Mesenchymal stem cell (in vitro differentiated cells and primary cell): ENCODE data around the gene TRPC4AP.

Experiments
- DNase-seq: peaks from one replicate; pipeline ENCODE4 v3.0.0-alpha.2; 2013
- H2AFZ ChIP-seq: one replicate; pipeline ENCODE4 v1.6.1; 2013; ENCODE audit warnings: low read depth, mild to moderate bottlenecking, control low read depth, inconsistent platforms, low read length, moderate library complexity
- H2AK5ac ChIP-seq: 2 replicates; pipeline ENCODE4 v1.6.1; 2013; ENCODE audit warnings: low read length, moderate library complexity, mild to moderate bottlenecking, inconsistent platforms; ENCODE audit not compliant: severe bottlenecking
- H2BK120ac ChIP-seq: one replicate; pipeline ENCODE4 v1.6.1; 2013; ENCODE audit warnings: low read depth, mild to moderate bottlenecking, inconsistent platforms, low read length, moderate library complexity
- H2BK12ac ChIP-seq, 2 experiments: one replicate each; pipeline ENCODE4 v1.6.1; 2013; ENCODE audit warnings: inconsistent platforms in 2 of 2, low read length in 2 of 2, mild to moderate bottlenecking in 2 of 2, moderate library complexity in 2 of 2, control low read depth in 1 of 2
- H2BK15ac ChIP-seq: one replicate; pipeline ENCODE4 v1.6.1; 2013; ENCODE audit warnings: mild to moderate bottlenecking, low read depth, inconsistent platforms; ENCODE audit not compliant: poor library complexity, severe bottlenecking
- H2BK5ac ChIP-seq: 2 replicates; pipeline ENCODE4 v1.6.1; 2013; ENCODE audit warnings: low read depth, mild to moderate bottlenecking, low read length, control low read depth, inconsistent platforms; ENCODE audit not compliant: poor library complexity, severe bottlenecking
- H3K14ac ChIP-seq, 2 experiments: one replicate each; pipeline ENCODE4 v1.6.1; 2013; ENCODE audit warnings: inconsistent platforms in 2 of 2, low read length in 2 of 2, control low read depth in 1 of 2, mild to moderate bottlenecking in 1 of 2, moderate library complexity in 1 of 2
- H3K18ac ChIP-seq, 2 experiments: one replicate each; pipeline ENCODE4 v1.6.1; 2013; ENCODE audit warnings: inconsistent platforms in 2 of 2, low read length in 2 of 2, control low read depth in 1 of 2, low read depth in 1 of 2, mild to moderate bottlenecking in 1 of 2
- H3K23ac ChIP-seq, 2 experiments: one replicate each; pipeline ENCODE4 v1.6.1; 2013; ENCODE audit warnings: inconsistent platforms in 2 of 2, low read length in 2 of 2, mild to moderate bottlenecking in 2 of 2, moderate library complexity in 2 of 2, control low read depth in 1 of 2
- H3K27ac ChIP-seq: 2 replicates; pipeline ENCODE4 v1.5.1; 2013; ENCODE audit warnings: mild to moderate bottlenecking, moderate library complexity, low read length, control low read depth, inconsistent platforms; ENCODE audit not compliant: poor library complexity, severe bottlenecking
- H3K27me3 ChIP-seq, 2 experiments: 2 replicates each; pipeline versions ENCODE4 v1.6.1 to v1.7.0; 2013; ENCODE audit warnings: low read length in 2 of 2, mild to moderate bottlenecking in 2 of 2, moderate library complexity in 2 of 2, control low read depth in 1 of 2, inconsistent platforms in 1 of 2; ENCODE audit not compliant: control insufficient read depth in 1 of 2, insufficient read depth in 1 of 2
- H3K36me3 ChIP-seq, 2 experiments: 2 replicates each; pipeline versions ENCODE4 v1.6.1 to v1.7.0; 2013; ENCODE audit warnings: low read length in 2 of 2, control low read depth in 1 of 2, inconsistent platforms in 1 of 2, low read depth in 1 of 2, mild to moderate bottlenecking in 1 of 2; ENCODE audit not compliant: insufficient read depth in 2 of 2, control insufficient read depth in 1 of 2
- H3K4ac ChIP-seq, 2 experiments: one replicate each; pipeline ENCODE4 v1.6.1; 2013; ENCODE audit warnings: inconsistent platforms in 2 of 2, low read length in 2 of 2, mild to moderate bottlenecking in 2 of 2, moderate library complexity in 2 of 2, control low read depth in 1 of 2, low read depth in 1 of 2
- H3K4me1 ChIP-seq: 2 replicates; pipeline ENCODE4 v1.6.1; 2013; ENCODE audit warnings: low read depth, low read length, control low read depth; ENCODE audit not compliant: control insufficient read depth, insufficient read depth
- H3K4me2 ChIP-seq: 2 replicates; pipeline ENCODE4 v1.6.1; 2013; ENCODE audit warnings: low read length, mild to moderate bottlenecking, inconsistent platforms; ENCODE audit not compliant: poor library complexity, severe bottlenecking
- H3K4me3 ChIP-seq, 2 experiments: 2 replicates each; pipeline versions ENCODE4 v1.5.1 to v1.7.0; 2013; ENCODE audit warnings: low read length in 2 of 2, mild to moderate bottlenecking in 2 of 2, control low read depth in 1 of 2, low read depth in 1 of 2; ENCODE audit not compliant: insufficient read depth in 1 of 2
- H3K79me1 ChIP-seq: replicated peaks from 2 replicates; pipeline ENCODE4 v1.6.1; 2013; ENCODE audit warnings: mild to moderate bottlenecking, control low read depth, low read length, inconsistent platforms; ENCODE audit not compliant: poor library complexity, severe bottlenecking
- H3K9ac ChIP-seq: 2 replicates; pipeline ENCODE4 v1.7.0; 2013; ENCODE audit warnings: mild to moderate bottlenecking, low read length, moderate library complexity
- H3K9me3 ChIP-seq: 2 replicates; pipeline ENCODE4 v1.7.0; 2013; ENCODE audit warnings: mild to moderate bottlenecking, low read length; ENCODE audit not compliant: control insufficient read depth
- H4K8ac ChIP-seq: one replicate; pipeline ENCODE4 v1.6.1; 2013; ENCODE audit warnings: inconsistent platforms, mild to moderate bottlenecking, low read length, moderate library complexity
- H4K91ac ChIP-seq: one replicate; pipeline ENCODE4 v1.6.1; 2013; ENCODE audit warnings: mild to moderate bottlenecking, low read length, inconsistent platforms
- WGBS: methylation state at CpG from one replicate; pipeline ENCODE4 v1.1.7; 2013; ENCODE audit warnings: mixed read lengths; 5-methylcytosine and 5-hydroxymethylcytosine counted together

The TRPC4AP gene

DNA sequence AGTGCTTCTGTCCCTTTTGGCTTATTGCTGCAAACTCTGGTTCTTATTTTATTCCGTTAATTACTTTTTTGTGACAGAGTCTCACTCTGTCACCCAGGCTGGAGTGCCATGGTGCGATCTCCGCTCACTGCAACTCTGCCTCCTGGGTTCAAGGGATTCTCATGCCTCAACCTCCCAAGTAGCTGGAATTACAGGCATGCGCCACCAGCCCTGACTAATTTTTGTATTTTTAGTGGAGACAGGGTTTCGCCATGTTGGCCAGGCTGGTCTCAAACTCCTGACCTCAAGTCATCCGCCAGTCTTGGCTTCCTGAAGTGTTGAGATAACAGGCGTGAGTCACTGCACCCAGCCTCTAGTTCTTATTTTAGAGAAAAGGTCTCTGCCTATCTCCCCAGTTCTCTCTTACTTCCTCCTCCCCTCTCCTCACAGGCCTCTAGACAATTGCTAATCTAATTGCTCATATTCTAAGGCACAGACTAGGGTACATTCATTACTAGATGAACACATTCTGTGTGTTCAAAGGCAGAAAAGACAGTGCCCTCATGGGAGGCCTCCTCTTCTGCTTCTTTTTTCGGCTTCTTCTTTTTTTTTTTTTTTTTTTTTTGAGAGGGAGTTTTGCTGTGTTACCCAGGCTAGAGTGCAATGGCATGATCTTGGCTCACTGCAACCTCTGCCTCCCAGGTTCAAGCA, 27.6 kb upstream of the TRPC4AP start:
- Histone ChIP-seq H2BK120ac (no peak overlapping the region), H4K8ac (no peak overlapping the region), H3K4me1 (no peaks in the 10 kb centered on the region), H2BK12ac (no peak overlapping the region), H3K4me3 (no peak overlapping the region), H3K4me2 (no peak overlapping the region), H3K23ac (no peak overlapping the region), H2BK5ac (no peak overlapping the region), H3K27ac (no peak overlapping the region), H3K14ac (no peak overlapping the region), H2AK5ac (no peak overlapping the region), H3K36me3 (peaks cover 53 to 69% of the 10 kb centered on the region in 2 experiments), H3K4ac (no peak overlapping the region), H4K91ac (no peak overlapping the region), H3K9me3 (no peaks in the 10 kb centered on the region), H3K18ac (no peak overlapping the region), H3K79me1 (peaks cover 2% of the 10 kb centered on the region), H2BK15ac (no peak overlapping the region), H3K27me3 (no peaks in the 10 kb centered on the region), H3K9ac (no peak overlapping the region), H2AFZ (no peak overlapping the region)
- WGBS = 74% methylated on average over 7 of the region's 8 CpGs
- DNase-seq = peak; percentile 71

DNA sequence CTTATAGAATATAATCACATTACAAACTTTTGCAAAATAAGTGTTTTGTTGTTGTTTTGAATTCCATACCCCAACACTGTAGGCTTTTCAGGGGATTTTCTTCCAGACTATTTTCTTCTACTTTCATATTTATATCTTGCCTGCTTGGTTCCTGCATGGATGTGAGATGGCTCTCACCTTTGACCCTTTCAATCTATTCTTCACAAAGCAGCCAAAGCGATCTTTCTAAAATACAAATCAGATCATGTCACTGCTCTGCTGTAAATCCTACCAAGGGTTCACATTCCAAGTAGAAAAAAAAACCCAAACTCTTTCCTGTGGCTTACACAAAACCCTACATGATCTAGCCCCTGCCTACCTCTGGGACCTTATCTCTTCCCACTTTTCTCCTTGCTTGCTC, 25.0 kb upstream of the TRPC4AP start:
- Histone ChIP-seq H3K4me3 (no peak overlapping the region), H3K4me2 (no peak overlapping the region), H3K27ac (no peak overlapping the region), H2BK120ac (no peak overlapping the region), H2BK12ac (no peak overlapping the region), H3K4me1 (peaks cover 2% of the 10 kb centered on the region), H3K79me1 (peaks cover 2% of the 10 kb centered on the region), H3K4ac (no peak overlapping the region), H2AK5ac (no peak overlapping the region), H4K8ac (no peak overlapping the region), H4K91ac (no peak overlapping the region), H3K14ac (no peak overlapping the region), H3K27me3 (no peaks in the 10 kb centered on the region), H3K9me3 (no peaks in the 10 kb centered on the region), H3K18ac (peak overlapping the region in 1 of 2 experiments; percentile 21), H3K9ac (no peak overlapping the region), H2AFZ (no peak overlapping the region), H3K23ac (no peak overlapping the region), H2BK15ac (no peak overlapping the region), H2BK5ac (no peak overlapping the region), H3K36me3 (peaks cover 44 to 57% of the 10 kb centered on the region in 2 experiments)
- WGBS = 84% methylated on average over 1 of the region's 1 CpG
- peak; percentile 5 for DNase-seq

DNA sequence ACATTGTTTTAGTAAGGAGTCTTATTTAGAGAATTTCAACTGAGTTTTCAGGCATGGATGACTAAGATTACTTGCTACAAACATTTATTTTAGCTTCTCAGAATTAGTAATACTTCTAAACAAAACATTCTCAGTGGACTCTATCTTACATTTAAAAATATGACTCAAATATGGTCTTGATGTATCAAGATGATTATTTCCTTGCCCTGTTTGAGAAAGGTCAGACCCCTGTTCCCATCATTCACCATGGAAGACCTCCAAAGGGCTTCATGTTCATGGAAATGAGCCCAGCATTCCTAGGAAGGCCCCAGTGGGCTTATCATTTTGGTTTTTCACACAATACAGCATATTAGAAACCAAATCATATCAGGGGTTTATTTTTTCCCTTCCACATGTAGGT, 24.6 kb upstream of the TRPC4AP start:
- no peak overlapping the region for H3K4me2 ChIP-seq
- H2BK120ac ChIP-seq = no peak overlapping the region
- no peak overlapping the region for H3K18ac ChIP-seq
- peak; percentile 31 for DNase-seq
- no peak overlapping the region for H2BK12ac ChIP-seq
- H2BK5ac ChIP-seq = no peak overlapping the region
- no peaks in the 10 kb centered on the region for H3K27me3 ChIP-seq
- H3K23ac ChIP-seq = no peak overlapping the region
- no peak overlapping the region for H3K4ac ChIP-seq
- H3K79me1 ChIP-seq = peaks cover 2% of the 10 kb centered on the region
- H2AFZ ChIP-seq = no peak overlapping the region
- H2BK15ac ChIP-seq = no peak overlapping the region
- H4K8ac ChIP-seq = no peak overlapping the region
- no peak overlapping the region for H3K14ac ChIP-seq
- H3K4me3 ChIP-seq = no peak overlapping the region
- H3K27ac ChIP-seq = no peak overlapping the region
- no peak overlapping the region for H2AK5ac ChIP-seq
- H3K9me3 ChIP-seq = no peaks in the 10 kb centered on the region
- H3K36me3 ChIP-seq = peaks cover 44 to 54% of the 10 kb centered on the region in 2 experiments
- peaks cover 2% of the 10 kb centered on the region for H3K4me1 ChIP-seq
- peak overlapping the region; percentile 0 for H3K9ac ChIP-seq
- H4K91ac ChIP-seq = no peak overlapping the region

- H2AFZ ChIP-seq = no peak overlapping the region
- H2BK15ac ChIP-seq = no peak overlapping the region
- H3K4me2 ChIP-seq = no peak overlapping the region
- no peak overlapping the region for H3K23ac ChIP-seq
- WGBS = 96% methylated on average over 4 of the region's 4 CpGs
- H3K27ac ChIP-seq = no peak overlapping the region
- peaks cover 37 to 44% of the 10 kb centered on the region in 2 experiments for H3K36me3 ChIP-seq
- H3K4ac ChIP-seq = no peak overlapping the region
- H4K8ac ChIP-seq = no peak overlapping the region
- H3K4me1 ChIP-seq = peaks cover 2% of the 10 kb centered on the region
- no peaks in the 10 kb centered on the region for H3K27me3 ChIP-seq
- H2BK5ac ChIP-seq = no peak overlapping the region
- peaks cover 2% of the 10 kb centered on the region for H3K79me1 ChIP-seq
- no peak overlapping the region for H2BK120ac ChIP-seq
- no peak overlapping the region for H2AK5ac ChIP-seq
- H3K18ac ChIP-seq = no peak overlapping the region
- no peak overlapping the region for H4K91ac ChIP-seq
- DNase-seq = no peak
- no peak overlapping the region for H3K4me3 ChIP-seq
- no peak overlapping the region for H2BK12ac ChIP-seq
- H3K9ac ChIP-seq = no peak overlapping the region
- H3K14ac ChIP-seq = no peak overlapping the region
- H3K9me3 ChIP-seq = no peaks in the 10 kb centered on the region
Observed at GRCh38 chr20:35116258-35116657, 23.7 kb upstream of the TRPC4AP start.
